ENCODE measurements around the gene C16orf95.

C16orf95 gene

GRCh38 chr16:87309620-87310525 lies 7.3 kb downstream of the C16orf95 start:
- no peak for DNase-seq (ENCODE audit: insufficient read length)
- no peak for TF ChIP-seq TAF1 (IDR thresholded peaks at IDR 0.05; ENCODE audit: borderline replicate concordance, low read depth, low read length)
- no peak for TF ChIP-seq POLR2AphosphoS5 (IDR thresholded peaks at IDR 0.05; ENCODE audit: low read depth, low read length)
- no peak for TF ChIP-seq POLR2A (IDR thresholded peaks at IDR 0.05; ENCODE audit: low read depth, low read length)
- FAIRE-seq = no peak

- TF ChIP-seq POLR2AphosphoS5 (IDR thresholded peaks at IDR 0.05; ENCODE audit: low read depth, low read length) (no peak), TAF1 (IDR thresholded peaks at IDR 0.05; ENCODE audit: borderline replicate concordance, low read depth, low read length) (no peak), POLR2A (IDR thresholded peaks at IDR 0.05; ENCODE audit: low read depth, low read length) (no peak)
- DNase-seq (ENCODE audit: insufficient read length) (no peak), FAIRE-seq (no peak)
These were observed 8.4 kb downstream of the C16orf95 start for GRCh38 chr16:87308826-87309225.

DNA sequence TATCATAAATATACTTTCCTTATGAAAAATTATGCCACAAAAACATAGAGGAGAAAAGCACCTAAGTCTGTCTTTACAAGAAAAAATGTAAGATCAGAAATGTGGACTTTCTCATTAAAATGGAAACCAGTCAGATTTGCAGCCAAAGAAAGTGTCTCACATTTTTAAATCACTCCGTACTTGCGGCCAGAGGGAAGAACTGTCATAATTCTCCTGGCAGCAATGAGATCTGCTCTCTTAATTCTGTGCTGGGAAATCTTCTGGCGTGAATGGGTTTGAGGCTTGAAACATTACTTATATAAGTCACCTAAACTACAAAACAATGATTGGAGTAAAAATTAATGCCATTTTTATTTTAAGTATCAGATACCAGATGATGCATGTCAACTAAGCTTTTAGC lies 10.7 kb downstream of the C16orf95 start:
- no peak for TF ChIP-seq POLR2A (IDR thresholded peaks at IDR 0.05; ENCODE audit: low read depth, low read length)
- no peak for TF ChIP-seq POLR2AphosphoS5 (IDR thresholded peaks at IDR 0.05; ENCODE audit: low read depth, low read length)
- TF ChIP-seq TAF1 (IDR thresholded peaks at IDR 0.05; ENCODE audit: borderline replicate concordance, low read depth, low read length) = no peak
- DNase-seq (ENCODE audit: insufficient read length) (no peak), FAIRE-seq (no peak)

- DNase-seq (ENCODE audit: insufficient read length) = no peak
- FAIRE-seq = no peak
- no peak for TF ChIP-seq POLR2AphosphoS5 (IDR thresholded peaks at IDR 0.05; ENCODE audit: low read depth, low read length)
- TF ChIP-seq TAF1 (IDR thresholded peaks at IDR 0.05; ENCODE audit: borderline replicate concordance, low read depth, low read length) = no peak
- no peak for TF ChIP-seq POLR2A (IDR thresholded peaks at IDR 0.05; ENCODE audit: low read depth, low read length)
These were observed 11.4 kb downstream of the C16orf95 start for GRCh38 chr16:87305505-87306391.

- no peak for TF ChIP-seq POLR2A (IDR thresholded peaks at IDR 0.05; ENCODE audit: low read depth, low read length)
- TF ChIP-seq TAF1 (IDR thresholded peaks at IDR 0.05; ENCODE audit: borderline replicate concordance, low read depth, low read length) = no peak
- DNase-seq (ENCODE audit: insufficient read length) (no peak), FAIRE-seq (no peak)
These were observed 12.2 kb downstream of the C16orf95 start for GRCh38 chr16:87304951-87305350.

DNA sequence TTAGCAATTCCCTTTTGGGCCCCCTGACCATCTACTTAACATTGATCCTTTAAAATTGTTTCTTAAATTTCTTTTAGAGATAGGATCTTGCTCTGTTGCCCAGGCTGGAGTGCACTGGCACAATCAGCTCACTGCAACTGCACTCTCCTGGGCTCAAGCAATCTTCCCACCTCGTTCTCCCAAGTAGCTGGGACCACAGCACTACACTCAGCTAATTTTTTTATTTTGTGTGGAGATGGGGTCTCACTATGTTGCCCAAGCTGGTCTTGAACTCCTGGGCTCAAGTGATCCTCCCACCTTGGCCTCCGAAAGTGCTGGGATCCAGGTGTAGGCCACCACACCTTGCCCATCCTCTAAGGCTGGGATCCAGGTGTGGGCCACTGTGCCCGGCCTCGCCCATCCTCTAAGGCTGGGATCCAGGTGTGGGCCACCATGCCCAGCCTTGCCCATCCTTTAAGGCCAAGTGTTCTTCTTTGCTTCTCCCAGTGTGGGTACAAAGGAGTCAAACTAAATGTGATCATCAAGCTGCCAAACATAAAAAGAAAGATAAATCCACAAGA lies 13.2 kb downstream of the C16orf95 start:
- no peak for DNase-seq (ENCODE audit: insufficient read length)
- no peak for TF ChIP-seq POLR2AphosphoS5 (IDR thresholded peaks at IDR 0.05; ENCODE audit: low read depth, low read length)
- no peak for TF ChIP-seq TAF1 (IDR thresholded peaks at IDR 0.05; ENCODE audit: borderline replicate concordance, low read depth, low read length)
- no peak for TF ChIP-seq POLR2A (IDR thresholded peaks at IDR 0.05; ENCODE audit: low read depth, low read length)
- no peak for FAIRE-seq

- DNase-seq (ENCODE audit: insufficient read length) (no peak), FAIRE-seq (no peak)
- TF ChIP-seq TAF1 (IDR thresholded peaks at IDR 0.05; ENCODE audit: borderline replicate concordance, low read depth, low read length) (no peak), POLR2AphosphoS5 (IDR thresholded peaks at IDR 0.05; ENCODE audit: low read depth, low read length) (no peak), POLR2A (IDR thresholded peaks at IDR 0.05; ENCODE audit: low read depth, low read length) (no peak)
These were observed 13.7 kb downstream of the C16orf95 start for GRCh38 chr16:87303431-87303930.

DNA sequence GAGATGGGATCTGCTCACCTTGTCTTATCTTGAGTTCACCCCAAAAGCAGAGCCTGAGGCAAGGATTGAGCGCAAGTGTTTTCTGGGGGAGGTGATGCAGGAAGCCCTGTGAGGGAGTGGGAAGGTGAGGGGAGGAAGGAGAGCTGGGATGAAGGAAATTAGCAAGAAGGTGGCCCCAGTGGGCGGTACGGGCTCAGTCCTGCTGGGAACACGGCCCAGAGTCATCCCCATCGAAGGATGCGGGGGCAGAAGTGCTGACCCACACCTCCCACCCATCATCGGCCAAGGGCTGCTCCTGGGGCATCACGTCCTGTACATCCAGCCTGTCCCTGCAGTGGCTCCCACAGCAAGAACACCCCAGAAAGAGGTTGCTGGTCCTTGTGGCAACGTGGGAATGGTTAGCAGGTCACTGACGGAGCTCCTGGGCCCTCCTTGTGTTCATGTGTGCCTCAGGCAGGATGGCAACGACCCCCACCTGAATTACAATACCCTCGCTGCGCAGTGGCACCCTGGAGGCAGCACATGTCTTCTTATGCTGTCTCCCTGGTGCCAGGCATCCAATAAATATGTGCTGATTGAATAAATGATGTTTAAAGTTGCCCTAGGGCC lies 18.2 kb downstream of the C16orf95 start:
- TF ChIP-seq TAF1 (IDR thresholded peaks at IDR 0.05; ENCODE audit: borderline replicate concordance, low read depth, low read length) = no peak
- no peak for TF ChIP-seq POLR2AphosphoS5 (IDR thresholded peaks at IDR 0.05; ENCODE audit: low read depth, low read length)
- no peak for TF ChIP-seq POLR2A (IDR thresholded peaks at IDR 0.05; ENCODE audit: low read depth, low read length)
- FAIRE-seq (no peak), DNase-seq (ENCODE audit: insufficient read length) (no peak)

DNA sequence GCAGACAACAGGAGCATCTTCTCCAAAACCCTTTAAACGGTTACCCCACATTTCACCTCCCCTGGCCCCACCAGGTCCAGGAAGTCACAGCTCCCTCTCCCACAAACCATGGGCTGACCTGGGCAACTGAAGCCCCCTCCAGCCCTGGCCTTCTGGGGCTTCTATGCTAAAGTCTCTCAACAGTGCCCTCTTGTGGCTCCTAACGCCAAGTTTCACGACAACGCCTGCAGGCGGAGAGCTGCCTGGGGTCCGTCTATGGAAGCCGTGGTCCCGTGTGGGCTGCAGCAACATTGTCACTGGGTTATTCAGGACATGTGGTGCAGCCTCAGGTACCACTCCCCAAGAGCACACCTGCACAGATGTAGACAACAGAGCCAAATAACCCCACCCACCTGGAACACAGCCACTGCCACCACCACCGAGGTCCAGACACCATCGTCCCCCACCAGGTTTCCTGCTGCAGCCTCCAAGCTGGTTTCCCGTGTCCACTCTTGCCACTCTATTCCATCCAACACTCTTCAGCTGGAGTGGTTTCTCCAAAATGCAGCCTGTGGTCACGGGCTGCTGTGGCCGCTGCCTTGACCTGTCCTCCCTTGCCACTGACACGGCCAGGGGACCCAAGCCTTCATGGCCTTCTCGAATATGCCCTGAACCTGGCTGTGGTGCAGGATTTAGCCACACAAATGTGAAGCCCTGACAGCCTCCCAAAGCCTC lies 19.1 kb downstream of the C16orf95 start:
- no peak for TF ChIP-seq POLR2A (IDR thresholded peaks at IDR 0.05; ENCODE audit: low read depth, low read length)
- TF ChIP-seq POLR2AphosphoS5 (IDR thresholded peaks at IDR 0.05; ENCODE audit: low read depth, low read length) = no peak
- TF ChIP-seq TAF1 (IDR thresholded peaks at IDR 0.05; ENCODE audit: borderline replicate concordance, low read depth, low read length) = no peak
- DNase-seq (ENCODE audit: insufficient read length) = peak; percentile 51
- FAIRE-seq = no peak

DNA sequence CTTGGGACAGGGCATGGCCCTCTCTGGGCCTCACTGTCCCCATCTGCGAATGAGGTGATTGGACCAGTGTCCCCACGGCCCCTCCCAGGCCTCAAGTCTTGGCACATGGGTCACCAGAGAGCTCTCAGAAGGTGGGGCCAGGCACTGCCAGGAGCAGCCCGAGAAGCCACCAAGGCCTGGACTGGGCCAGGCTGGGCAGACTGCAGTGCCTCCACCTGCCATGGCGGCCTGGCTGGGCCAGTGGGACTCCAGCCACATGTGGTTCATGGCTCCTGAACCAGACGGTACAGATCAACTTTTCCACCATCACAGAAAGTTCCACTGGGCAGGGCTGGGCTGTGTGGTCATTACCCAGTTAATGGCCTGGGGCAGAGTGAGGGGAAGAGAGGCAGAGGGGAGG lies 19.8 kb downstream of the C16orf95 start:
- TF ChIP-seq POLR2A (IDR thresholded peaks at IDR 0.05; ENCODE audit: low read depth, low read length) = no peak
- no peak for TF ChIP-seq POLR2AphosphoS5 (IDR thresholded peaks at IDR 0.05; ENCODE audit: low read depth, low read length)
- TF ChIP-seq TAF1 (IDR thresholded peaks at IDR 0.05; ENCODE audit: borderline replicate concordance, low read depth, low read length) = no peak
- DNase-seq (ENCODE audit: insufficient read length) (no peak), FAIRE-seq (no peak)

All from GM12892 (cell line).